Measurements from ENCODE around the gene SMG7.
"Not testable (repeated sequence)": the region's sequence is repeated elsewhere in the genome, so short reads cannot be mapped to it uniquely, and the experiment has no call there.

Gene SMG7

GRCh38 chr1:183472488-183473216 lies at the start of gene SMG7:
Gene SMG7, plus strand, starts transcription at chr1:183472499. Its CDS starts 122 bp downstream, at chr1:183472621.
- peak in 1 of 2 experiments; percentile 60 for DNase-seq

- no peak for DNase-seq
These were observed 48.8 kb upstream of the SMG7 start for GRCh38 chr1:183423541-183423940.

GRCh38 chr1:183424691-183425090 lies 47.6 kb upstream of the SMG7 start:
- no peak for DNase-seq

GRCh38 chr1:183427591-183427990 lies 44.7 kb upstream of the SMG7 start:
- not testable (repeated sequence) for DNase-seq

- no peak for DNase-seq
These were observed 40.3 kb upstream of the SMG7 start for GRCh38 chr1:183431840-183432547.

GRCh38 chr1:183432548-183432875 lies 39.8 kb upstream of the SMG7 start:
- DNase-seq = no peak

GRCh38 chr1:183433703-183434102 lies 38.6 kb upstream of the SMG7 start:
- DNase-seq = no peak

- no peak for DNase-seq
These were observed 36.8 kb upstream of the SMG7 start for GRCh38 chr1:183435497-183435896.

GRCh38 chr1:183438060-183438459 lies 34.2 kb upstream of the SMG7 start:
- DNase-seq = no peak

- peak in 1 of 2 experiments; percentile 45 for DNase-seq
These were observed 29.3 kb upstream of the SMG7 start for GRCh38 chr1:183443011-183443410.

- DNase-seq = no peak
These were observed 28.8 kb upstream of the SMG7 start for GRCh38 chr1:183443466-183443865.

GRCh38 chr1:183444243-183444642 lies 28.1 kb upstream of the SMG7 start:
- no peak for DNase-seq

GRCh38 chr1:183449223-183449770 lies 23.0 kb upstream of the SMG7 start:
- DNase-seq = no peak

GRCh38 chr1:183450093-183450492 lies 22.2 kb upstream of the SMG7 start:
- peak; percentile 18 to 22 for DNase-seq

GRCh38 chr1:183454377-183454776 lies 17.9 kb upstream of the SMG7 start:
- no peak for DNase-seq

GRCh38 chr1:183456826-183457225 lies 15.5 kb upstream of the SMG7 start:
- no peak for DNase-seq

- DNase-seq = no peak
These were observed 14.8 kb upstream of the SMG7 start for GRCh38 chr1:183457449-183457848.

- DNase-seq = no peak
These were observed 11.7 kb upstream of the SMG7 start for GRCh38 chr1:183460596-183460995.

GRCh38 chr1:183461350-183461749 lies 10.9 kb upstream of the SMG7 start:
- DNase-seq = no peak

GRCh38 chr1:183463566-183463965 lies 8.7 kb upstream of the SMG7 start:
- no peak for DNase-seq

- DNase-seq = no peak
These were observed 5.5 kb upstream of the SMG7 start for GRCh38 chr1:183466781-183467180.

GRCh38 chr1:183467687-183468086 lies 4.6 kb upstream of the SMG7 start:
- DNase-seq = no peak

- peak; percentile 76 to 88 for DNase-seq
These were observed 1.9 kb upstream of the SMG7 start for GRCh38 chr1:183470147-183470960.

All from NCI-H446 (cell line).